Epithelial cell of prostate (primary cell): Measurements from ENCODE around the gene PMFBP1.
A peak's percentile ranks its signal among the peaks of the same experiment; 100 is the strongest.

Experiments
- DNase-seq: peaks from one replicate; pipeline ENCODE4 v3.0.0-alpha.2; 2011; ENCODE audit warnings: low read depth, low spot score
- H3K27ac ChIP-seq: fragments of 450-650 bp; 2 replicates; pipeline ENCODE4 v1.5.1; 2017; ENCODE audit warnings: mild to moderate bottlenecking

Gene PMFBP1

GRCh38 chr16:72191551-72191950 lies 19.6 kb upstream of the PMFBP1 start:
- DNase-seq: no peak
- H3K27ac ChIP-seq: no peak overlapping the region

GRCh38 chr16:72189865-72190371 lies 18.0 kb upstream of the PMFBP1 start:
- DNase-seq: peak; percentile 14
- peak overlapping the region; percentile 38 for H3K27ac ChIP-seq

GRCh38 chr16:72188541-72188940 lies 16.6 kb upstream of the PMFBP1 start:
- no peak for DNase-seq
- H3K27ac ChIP-seq: no peak overlapping the region

- H3K27ac ChIP-seq: no peak overlapping the region
- DNase-seq: no peak
These were observed 15.6 kb upstream of the PMFBP1 start for GRCh38 chr16:72187551-72187950.

- no peak overlapping the region for H3K27ac ChIP-seq
- DNase-seq: no peak
These were observed 11.0 kb upstream of the PMFBP1 start for GRCh38 chr16:72182976-72183375.

- no peak overlapping the region for H3K27ac ChIP-seq
- no peak for DNase-seq
These were observed 7.4 kb upstream of the PMFBP1 start for GRCh38 chr16:72179204-72179970.

- DNase-seq: no peak
- H3K27ac ChIP-seq: no peak overlapping the region
These were observed 2.8 kb upstream of the PMFBP1 start for GRCh38 chr16:72174726-72175125.

- DNase-seq: no peak
- no peak overlapping the region for H3K27ac ChIP-seq
These were observed 2.0 kb upstream of the PMFBP1 start for GRCh38 chr16:72173997-72174396.

GRCh38 chr16:72171236-72171635 lies 719 bp downstream of the PMFBP1 start:
- DNase-seq: no peak
- H3K27ac ChIP-seq: no peak overlapping the region

- no peak overlapping the region for H3K27ac ChIP-seq
- no peak for DNase-seq
These were observed 2.2 kb downstream of the PMFBP1 start for GRCh38 chr16:72169708-72170107.

GRCh38 chr16:72168365-72168764 lies 3.6 kb downstream of the PMFBP1 start:
- H3K27ac ChIP-seq: no peak overlapping the region
- DNase-seq: no peak

- H3K27ac ChIP-seq: no peak overlapping the region
- DNase-seq: no peak
These were observed 4.9 kb downstream of the PMFBP1 start for GRCh38 chr16:72166954-72167561.

- no peak overlapping the region for H3K27ac ChIP-seq
- no peak for DNase-seq
These were observed 5.8 kb downstream of the PMFBP1 start for GRCh38 chr16:72166151-72166550.

GRCh38 chr16:72164691-72165090 lies 7.3 kb downstream of the PMFBP1 start:
- no peak for DNase-seq

GRCh38 chr16:72162105-72162692 lies 9.8 kb downstream of the PMFBP1 start:
- no peak for DNase-seq
- H3K27ac ChIP-seq: no peak overlapping the region

More at GRCh38 chr16:72164691-72165090, 7.3 kb downstream of the PMFBP1 start:
- no peak overlapping the region for H3K27ac ChIP-seq

- H3K27ac ChIP-seq: no peak overlapping the region
- no peak for DNase-seq
These were observed 12.2 kb downstream of the PMFBP1 start for GRCh38 chr16:72159801-72160200.

- DNase-seq: no peak
These were observed 12.6 kb downstream of the PMFBP1 start for GRCh38 chr16:72159386-72159785.

GRCh38 chr16:72149676-72150464 lies 22.1 kb downstream of the PMFBP1 start:
- DNase-seq: no peak
- no peak overlapping the region for H3K27ac ChIP-seq

More at GRCh38 chr16:72159386-72159785, 12.6 kb downstream of the PMFBP1 start:
- H3K27ac ChIP-seq: no peak overlapping the region

GRCh38 chr16:72142476-72142875 lies 29.5 kb downstream of the PMFBP1 start:
- H3K27ac ChIP-seq: no peak overlapping the region
- no peak for DNase-seq

GRCh38 chr16:72139908-72140307 lies 32.0 kb downstream of the PMFBP1 start:
- no peak for DNase-seq
- H3K27ac ChIP-seq: no peak overlapping the region
